Astrocyte (in vitro differentiated cells and primary cell): ENCODE results near the gene CCDC12.

ENCODE experiments used
- CTCF ChIP-seq: IDR thresholded peaks from 2 replicates; pipeline ENCODE4 v1.5.1; 2011; ENCODE audit warnings: low read depth, mild to moderate bottlenecking, inconsistent platforms, low read length, moderate library complexity; ENCODE audit not compliant: insufficient read depth
- EZH2 ChIP-seq: IDR thresholded peaks from 2 replicates; pipeline ENCODE4 v1.6.1; 2012; ENCODE audit warnings: mild to moderate bottlenecking, low read length, inconsistent platforms; ENCODE audit not compliant: insufficient read depth

GRCh38 chr3:46995901-46996562 lies 19.5 kb upstream of the CCDC12 start:
- no peak for TF ChIP-seq CTCF
- TF ChIP-seq EZH2: no peak
